ENCODE data around the gene KLK8.

DNA sequence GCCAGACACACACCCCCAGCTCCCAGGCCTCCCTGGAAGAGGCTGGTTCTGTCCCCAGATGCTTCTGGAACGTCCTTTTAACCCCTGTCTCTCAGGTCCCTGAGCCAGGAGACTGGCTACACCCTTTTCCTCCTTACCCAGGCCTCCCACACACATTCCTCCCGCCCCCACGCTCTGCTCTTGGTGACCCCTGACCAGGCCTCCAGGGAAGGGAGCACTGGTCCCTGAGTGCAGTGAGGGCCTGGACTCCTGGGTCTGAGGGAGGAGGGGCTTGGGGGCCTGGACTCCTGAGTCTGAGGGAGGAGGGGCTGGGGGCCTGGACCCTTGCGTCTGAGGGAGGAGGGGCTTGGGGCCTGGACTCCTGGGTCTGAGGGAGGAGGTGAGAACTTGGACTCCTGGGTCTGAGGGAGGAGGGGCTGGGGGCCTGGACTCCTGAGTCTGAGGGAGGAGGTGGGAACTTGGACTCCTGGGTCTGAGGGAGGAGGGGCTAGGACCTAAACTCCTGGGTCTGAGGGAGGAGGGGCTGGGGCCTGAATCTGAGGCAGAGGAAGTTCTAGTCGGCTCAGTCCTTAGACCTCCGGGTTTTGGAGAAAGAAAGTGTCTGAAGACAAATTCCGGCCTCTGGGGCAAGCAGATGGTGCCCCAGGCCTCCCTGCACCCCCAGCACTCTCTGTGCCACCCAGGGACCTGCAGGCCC lies 32.5 kb downstream of the KLK8 start:
- TF ChIP-seq EZH2 (IDR thresholded peaks at IDR 0.05) (no peak), POLR2AphosphoS5 (IDR thresholded peaks at IDR 0.05; ENCODE audit: borderline replicate concordance, low read depth, low read length) (no peak)

Measured in SK-N-MC (cell line).